NCI-H526 (cell line): ENCODE results near the gene DYSF.

Experiments used
- DNase-seq, 2 experiments: peaks; one replicate each; lab custom pipeline; 2025; lab: John Stamatoyannopoulos, UW

The DYSF gene

GRCh38 chr2:71603311-71603811 lies 150.0 kb downstream of the DYSF start:
- no peak for DNase-seq

DNA sequence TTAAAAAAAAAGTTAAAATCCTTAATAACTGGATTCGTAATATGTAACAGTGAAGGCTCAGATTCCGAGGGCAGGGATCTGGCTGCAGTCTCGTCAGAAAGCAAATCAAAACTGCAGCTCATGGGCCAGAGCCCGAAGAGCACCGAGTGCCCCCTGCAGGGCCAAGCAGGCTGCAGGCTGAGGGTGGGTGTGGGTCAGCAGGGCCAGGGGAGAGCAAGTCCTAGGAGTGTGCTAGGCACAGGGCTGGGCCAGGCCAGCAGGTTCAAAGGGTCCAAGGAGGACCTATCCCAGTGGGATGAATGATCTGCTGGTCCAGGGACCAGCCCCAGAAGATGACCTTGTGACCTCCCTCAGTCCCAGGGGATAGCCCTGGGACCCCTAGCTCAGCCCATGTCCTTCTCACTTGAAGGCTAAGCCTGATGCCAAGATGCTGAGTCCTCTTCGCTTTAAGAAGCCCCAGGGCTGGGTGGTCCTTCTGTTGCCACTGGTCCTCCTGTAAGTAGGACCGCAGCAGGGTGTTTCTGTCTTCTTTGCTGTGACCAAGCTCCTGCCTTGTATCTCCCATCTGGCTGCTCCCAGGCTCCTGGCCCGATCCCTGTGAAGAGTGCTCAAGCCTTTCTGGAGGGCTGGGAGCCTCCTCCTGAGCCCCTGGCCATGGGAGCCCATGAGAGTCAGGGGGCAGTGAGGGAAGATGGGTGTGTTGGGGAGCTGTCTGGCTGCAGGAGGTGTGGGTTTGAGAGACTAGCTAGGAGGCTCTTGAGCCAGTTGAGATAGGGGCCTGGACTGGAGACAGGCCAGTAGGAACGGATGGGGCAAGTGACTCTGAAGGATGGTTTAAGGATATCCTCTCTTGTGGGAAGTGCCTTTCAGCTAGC lies 150.7 kb downstream of the DYSF start:
- no peak for DNase-seq

GRCh38 chr2:71604726-71605120 lies 151.4 kb downstream of the DYSF start:
- no peak for DNase-seq

GRCh38 chr2:71605173-71605641 lies 151.8 kb downstream of the DYSF start:
- no peak for DNase-seq

DNA sequence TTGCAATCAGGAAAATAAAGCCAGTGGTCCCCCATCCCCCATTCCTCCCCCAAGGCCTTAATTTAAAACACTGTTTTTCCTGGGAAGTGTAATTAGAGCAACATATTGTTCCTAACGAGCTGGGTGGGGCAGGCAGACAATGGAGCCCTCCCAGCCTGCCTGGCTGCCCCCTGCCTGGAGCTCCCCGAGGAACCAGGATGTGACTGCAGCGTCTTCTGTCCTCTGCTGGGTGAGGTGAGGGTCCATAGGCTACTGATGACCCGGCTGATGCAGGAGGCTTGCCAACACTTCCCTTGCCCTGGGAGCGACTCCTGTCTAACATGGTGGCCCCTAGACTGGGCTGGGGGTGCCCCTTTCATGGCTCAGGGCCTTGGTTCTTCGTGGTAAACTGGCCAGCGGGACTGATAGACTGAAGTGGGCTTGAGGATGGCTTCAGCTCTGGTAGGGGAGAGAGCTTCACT lies 152.4 kb downstream of the DYSF start:
- DNase-seq, result no peak

DNA sequence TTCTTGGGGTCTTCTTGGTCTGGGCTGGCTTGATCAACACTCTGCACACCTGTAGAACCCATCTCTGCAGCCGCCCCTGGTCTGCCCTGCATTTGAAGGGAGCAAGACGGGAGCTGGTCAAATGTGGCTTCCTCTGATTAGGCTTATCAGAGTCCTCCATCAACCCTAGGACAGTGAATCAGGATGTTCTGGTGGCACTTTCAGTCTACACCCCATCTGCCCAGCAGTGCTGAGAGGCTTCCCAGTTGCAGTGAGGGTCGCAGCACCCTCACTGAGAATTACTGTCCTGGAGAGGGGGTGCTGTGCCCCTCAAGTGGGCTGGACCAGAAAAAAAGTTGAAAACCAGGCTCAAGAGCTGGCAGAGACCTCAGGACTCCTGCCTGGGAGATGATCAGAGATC lies 152.9 kb downstream of the DYSF start:
- no peak for DNase-seq

- no peak for DNase-seq
Measured at GRCh38 chr2:71607151-71607889, 154.0 kb downstream of the DYSF start.

GRCh38 chr2:71608034-71608433 lies 154.7 kb downstream of the DYSF start:
- DNase-seq, result no peak

DNA sequence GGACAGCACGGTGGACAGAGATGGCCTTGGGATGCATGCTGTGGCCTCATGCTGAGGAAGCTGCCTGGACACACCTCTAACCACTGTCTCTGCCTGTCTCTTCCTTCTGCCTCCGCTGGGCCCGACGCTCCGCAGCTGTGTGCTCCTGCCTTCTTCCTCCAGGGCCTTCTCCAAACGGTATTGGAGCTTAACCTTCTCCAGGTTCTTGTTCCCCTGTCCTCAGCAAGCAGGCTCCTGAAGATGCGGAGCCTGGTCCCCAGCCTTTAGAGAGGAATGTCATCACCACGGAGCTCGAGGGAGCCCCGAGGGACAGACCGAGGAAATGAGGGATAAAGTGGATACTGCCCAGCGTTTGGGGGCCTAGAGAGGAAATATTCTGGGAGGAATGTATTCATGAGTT lies 155.1 kb downstream of the DYSF start:
- DNase-seq, result no peak

DNA sequence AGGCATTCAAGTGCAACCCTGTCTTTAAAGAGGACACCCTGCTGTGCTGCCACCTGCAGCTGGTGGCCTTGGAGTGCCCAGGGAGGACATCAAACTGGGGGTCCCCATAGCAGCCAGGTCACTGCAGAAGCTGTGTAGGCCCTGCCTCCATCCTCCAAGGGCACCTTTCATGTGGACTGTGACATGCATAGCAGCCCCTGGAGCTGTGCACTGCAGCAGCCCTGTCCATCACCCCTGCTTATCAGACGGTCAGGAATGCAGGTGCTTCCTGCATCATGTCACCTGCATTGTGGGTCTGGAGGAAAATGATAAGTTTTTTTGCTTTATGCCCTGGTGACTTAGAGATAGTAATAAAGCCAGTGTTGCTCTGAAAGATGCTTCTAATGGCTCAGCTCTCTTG lies 155.7 kb downstream of the DYSF start:
- DNase-seq, result no peak

GRCh38 chr2:71609441-71609840 lies 156.1 kb downstream of the DYSF start:
- DNase-seq, result no peak

- peak in 1 of 2 experiments; percentile 48 for DNase-seq
Measured at GRCh38 chr2:71609958-71610357, 156.6 kb downstream of the DYSF start.

DNA sequence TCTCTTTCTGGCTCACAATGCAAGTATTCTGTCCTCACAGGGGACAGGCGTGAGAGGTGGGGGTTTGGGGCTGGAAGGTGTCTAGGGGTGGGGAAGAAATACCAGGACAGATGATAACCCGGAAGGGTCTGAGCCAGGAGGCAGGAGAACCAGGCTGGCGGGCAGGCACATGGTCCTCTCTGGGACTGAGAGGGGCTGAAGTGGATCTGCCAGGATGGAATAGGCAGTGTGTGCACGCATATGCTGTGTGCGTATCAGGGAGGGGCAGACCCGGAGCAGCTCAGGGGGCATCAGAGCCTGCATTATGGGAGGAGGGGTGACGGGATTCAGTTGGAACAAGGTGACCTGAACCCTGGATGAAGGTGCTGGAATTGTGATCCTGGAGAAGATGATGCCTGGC lies 157.3 kb downstream of the DYSF start:
- no peak for DNase-seq

GRCh38 chr2:71611247-71611646 lies 157.9 kb downstream of the DYSF start:
- no peak for DNase-seq

- DNase-seq, result no peak
Measured at GRCh38 chr2:71611781-71612527, 158.6 kb downstream of the DYSF start.

DNA sequence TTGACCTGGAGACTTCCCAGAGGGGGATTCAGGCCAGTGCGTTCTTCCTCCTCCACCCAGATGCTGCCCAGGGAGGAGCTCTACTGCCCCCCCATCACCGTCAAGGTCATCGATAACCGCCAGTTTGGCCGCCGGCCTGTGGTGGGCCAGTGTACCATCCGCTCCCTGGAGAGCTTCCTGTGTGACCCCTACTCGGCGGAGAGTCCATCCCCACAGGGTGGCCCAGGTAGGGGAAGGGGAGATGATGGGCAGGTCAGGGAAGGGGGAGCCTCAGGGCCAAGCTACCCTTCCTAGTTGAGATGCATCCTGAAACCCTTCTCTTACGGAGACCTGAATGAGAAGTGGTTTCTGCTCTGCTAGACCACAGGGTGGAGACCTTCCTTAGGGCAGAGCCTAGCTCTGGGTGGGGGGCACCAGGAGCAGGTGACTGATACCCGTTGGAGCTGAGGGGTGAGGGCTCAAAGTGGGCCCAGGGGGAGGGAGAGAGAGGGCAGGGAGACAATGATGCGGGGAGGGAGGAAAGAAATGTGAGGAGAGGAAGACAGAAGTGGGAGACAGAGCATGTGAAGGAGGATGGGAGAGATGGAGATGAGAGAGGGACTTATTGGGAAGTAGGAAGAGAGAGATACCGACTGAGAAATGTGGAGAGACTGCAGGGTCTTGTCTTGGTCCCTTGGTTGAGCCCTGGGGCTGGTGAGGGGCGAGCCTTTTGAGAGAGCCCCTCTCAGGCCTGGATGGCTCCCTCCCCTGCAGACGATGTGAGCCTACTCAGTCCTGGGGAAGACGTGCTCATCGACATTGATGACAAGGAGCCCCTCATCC lies 159.4 kb downstream of the DYSF start:
- DNase-seq, result no peak

- no peak for DNase-seq
Measured at GRCh38 chr2:71613403-71613952, 160.1 kb downstream of the DYSF start.

- DNase-seq, result no peak
Measured at GRCh38 chr2:71613953-71614925, 160.9 kb downstream of the DYSF start.

GRCh38 chr2:71614976-71615766 lies 161.8 kb downstream of the DYSF start:
- no peak for DNase-seq
